ENCODE measurements around the gene NFATC1.

Gene NFATC1

GRCh38 chr18:79560042-79560860 lies 164.5 kb downstream of the NFATC1 start:
- DNase-seq: no peak

DNA sequence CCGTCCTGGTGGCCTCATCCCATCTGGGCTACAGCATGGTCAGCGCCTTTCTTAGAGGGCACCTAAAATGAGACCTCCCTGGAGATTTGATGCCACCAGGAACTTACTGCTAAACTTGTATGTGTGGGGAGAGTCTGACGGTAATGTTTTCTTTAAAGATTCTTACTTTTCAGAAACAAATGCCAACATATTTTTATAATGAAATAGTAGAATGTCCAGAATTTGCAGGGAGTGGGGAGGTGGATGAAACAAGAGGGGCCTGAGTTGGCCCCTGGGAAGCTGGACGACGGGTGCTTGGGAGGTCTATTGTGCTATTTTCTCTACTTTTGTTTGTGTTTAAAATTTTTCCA lies 165.1 kb downstream of the NFATC1 start:
- DNase-seq: no peak

DNA sequence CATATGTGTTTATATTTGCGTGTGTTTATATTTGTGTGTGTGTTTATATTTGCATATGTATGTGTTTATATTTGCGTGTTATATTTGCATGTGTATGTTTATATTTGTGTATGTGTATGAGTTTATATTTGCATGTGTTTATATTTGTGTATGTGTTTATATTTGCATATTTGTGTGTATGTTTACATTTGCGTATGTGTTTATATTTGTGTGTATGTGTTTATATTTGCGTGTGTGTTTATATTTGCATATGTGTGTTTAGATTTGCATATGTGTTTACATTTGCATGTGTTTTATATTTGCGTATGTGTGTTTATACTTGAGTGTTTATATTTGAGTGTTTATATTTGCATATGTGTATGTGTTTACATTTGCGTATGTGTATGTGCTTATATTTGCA lies 168.2 kb downstream of the NFATC1 start:
- no peak for DNase-seq

- DNase-seq: no peak
Measured at GRCh38 chr18:79564441-79564840, 168.7 kb downstream of the NFATC1 start.

DNA sequence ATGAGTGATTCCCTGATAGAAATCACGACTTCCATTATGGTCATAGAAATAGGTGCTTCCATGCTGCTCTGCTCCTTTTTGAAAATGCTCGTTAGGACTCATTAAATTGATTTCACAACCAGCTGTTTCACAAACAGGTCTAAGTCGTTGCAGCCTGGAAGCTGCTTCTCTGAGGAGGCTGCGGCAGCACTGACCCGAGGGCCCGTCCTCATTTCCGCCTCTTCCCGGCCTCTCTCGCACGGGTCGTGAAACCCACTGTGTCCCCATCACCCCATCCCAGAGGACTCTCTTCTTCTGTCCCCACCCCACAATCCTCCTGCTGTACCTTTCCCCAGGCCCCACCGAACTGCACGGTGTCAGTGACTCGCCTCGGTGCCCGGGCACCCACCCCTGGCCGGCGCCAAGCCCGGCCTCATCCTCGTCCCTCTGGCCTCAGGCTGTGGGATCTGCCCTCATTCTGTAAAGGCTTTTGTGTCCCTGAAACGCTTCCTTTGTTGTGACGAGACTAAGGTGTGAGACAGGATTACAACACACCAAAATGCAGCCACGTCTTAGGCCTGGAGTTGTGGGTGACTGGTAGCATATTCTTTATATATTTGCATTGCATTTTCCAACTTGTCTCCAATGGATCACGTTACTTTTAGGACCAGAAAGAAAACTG lies 171.2 kb downstream of the NFATC1 start:
- no peak for DNase-seq

GRCh38 chr18:79567481-79568147 lies 171.9 kb downstream of the NFATC1 start:
- DNase-seq: no peak

DNA sequence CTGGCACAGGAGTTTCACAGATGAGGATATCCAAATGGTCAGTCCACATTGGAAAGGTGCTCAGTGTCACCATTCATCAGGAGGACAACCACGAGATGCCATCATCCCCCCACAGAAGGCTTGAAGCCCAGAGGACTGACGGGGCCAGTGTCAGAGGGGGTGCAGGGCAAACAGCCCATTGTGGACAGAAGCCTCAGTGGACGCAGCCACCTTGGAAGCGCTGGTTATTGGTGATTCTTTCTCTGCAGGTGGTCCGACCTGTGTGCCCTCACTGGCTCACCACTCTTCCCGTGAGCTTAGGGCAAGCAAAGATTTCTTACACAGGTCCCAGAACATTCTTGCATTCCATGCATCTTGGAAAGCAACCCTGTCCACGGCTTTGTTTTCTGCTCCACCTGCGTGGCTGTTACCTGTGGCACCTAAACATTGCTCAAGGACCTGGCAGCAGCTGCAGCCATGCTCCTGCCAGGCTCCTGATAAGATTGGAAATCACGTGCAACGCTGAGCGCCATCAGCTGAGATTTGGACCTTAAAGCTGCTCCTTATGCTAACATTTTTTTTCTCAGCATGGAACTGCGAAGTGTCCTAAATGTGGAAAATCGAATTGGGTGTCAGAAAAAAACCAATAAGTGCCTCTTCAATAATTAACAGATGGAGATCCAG lies 172.9 kb downstream of the NFATC1 start:
- no peak for DNase-seq

- DNase-seq: no peak
Measured at GRCh38 chr18:79569720-79570119, 174.0 kb downstream of the NFATC1 start.

DNA sequence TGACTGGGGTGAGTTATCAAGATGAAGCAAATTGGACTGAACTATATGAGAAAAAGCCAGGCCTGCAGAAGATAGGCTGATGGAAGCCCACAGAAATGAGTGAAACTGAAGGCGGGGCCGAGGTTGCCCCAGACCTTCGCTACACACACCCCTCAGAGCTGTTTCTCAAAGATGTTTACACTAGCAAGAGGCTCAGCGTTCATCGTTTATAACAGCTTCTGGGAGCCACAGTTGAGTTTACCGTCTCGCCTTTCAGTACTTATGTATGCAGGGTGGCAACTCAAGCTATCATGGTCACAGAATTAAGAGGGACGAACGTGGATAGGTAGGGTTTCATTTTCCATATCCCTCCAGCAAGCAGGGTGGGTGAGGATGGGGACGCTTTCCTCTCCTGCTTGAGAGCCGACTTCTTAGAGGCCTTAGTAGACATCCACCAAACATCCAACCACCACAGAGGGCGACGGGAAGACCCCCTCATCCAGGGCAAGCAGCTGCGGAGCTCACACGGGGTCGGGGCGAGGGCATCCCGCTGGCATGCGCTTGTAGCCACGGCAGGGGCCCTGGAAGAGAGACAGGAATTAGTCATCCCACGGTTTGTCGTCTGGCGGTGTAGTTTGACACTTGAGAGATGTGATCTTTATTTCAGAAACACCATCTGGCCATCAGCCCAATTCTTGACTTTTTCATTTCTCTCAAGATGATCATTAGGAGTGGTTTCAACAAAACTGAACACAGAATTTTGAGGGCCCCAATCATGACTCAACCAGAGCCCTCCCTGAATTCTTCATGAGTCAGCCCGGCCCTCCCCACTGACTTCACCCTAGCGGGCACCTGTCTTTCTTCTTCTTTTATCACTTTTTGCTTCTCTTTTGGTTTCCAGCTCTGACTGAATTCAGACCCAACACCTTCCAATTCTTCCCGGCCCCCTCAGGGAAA lies 174.8 kb downstream of the NFATC1 start:
- no peak for DNase-seq

- no peak for DNase-seq
Measured at GRCh38 chr18:79571211-79572092, 175.7 kb downstream of the NFATC1 start.

- DNase-seq: no peak
Measured at GRCh38 chr18:79572093-79572780, 176.5 kb downstream of the NFATC1 start.

DNA sequence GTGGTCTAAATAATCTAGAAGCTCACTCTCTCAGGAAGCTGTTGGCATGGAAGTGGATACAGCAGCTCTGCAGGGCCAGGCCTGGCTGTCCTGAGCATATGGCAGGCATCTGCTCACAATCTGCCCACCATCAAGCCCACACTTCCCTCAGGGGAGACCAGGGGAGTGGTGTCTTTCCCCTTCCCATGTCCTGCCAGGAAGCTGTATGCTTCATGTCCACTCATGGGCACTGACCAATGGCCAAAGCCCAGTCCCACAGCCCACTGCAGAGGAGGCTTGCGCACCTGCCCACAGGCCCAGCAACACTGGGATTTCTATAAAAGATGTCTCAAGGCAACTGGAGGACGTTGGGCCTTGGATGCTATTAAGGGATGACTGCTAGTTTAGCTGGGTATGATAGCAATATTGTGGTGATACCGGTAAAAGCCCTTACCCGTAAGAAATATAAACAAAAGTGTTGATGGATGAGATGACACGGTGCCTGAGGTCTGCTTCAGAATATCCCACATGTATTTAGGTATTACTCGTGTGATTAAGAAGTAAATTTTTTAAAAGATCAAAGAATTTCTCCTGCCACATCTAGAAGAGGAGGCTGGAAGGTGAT lies 177.2 kb downstream of the NFATC1 start:
- no peak for DNase-seq

DNA sequence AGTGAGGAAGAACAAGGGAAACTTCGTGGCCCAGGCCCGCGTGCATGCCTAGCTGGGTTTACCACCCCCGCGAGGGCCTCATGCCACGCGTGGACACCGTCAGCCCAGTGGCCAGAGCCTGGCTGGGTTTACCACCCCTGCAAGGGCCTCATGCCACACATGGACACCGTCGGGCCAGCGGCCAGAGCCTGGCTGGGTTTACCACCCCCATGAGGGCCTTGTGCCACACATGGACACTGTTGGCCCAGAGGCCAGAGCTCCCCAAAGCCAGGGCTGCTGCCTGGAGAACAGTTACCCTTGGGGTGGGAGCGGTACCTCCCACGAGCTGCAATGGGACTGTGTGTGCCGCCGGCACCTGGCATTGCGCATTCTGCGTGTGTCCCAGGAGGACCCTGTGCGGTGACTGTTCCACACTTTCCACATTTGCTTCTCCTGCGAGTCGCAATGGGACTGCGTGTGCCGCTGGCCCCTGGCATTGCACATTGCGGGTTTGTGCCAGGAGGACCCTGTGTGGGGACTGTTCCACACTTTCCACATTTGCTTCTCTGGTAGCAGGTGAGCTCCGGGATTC lies 178.3 kb downstream of the NFATC1 start:
- no peak for DNase-seq

DNA sequence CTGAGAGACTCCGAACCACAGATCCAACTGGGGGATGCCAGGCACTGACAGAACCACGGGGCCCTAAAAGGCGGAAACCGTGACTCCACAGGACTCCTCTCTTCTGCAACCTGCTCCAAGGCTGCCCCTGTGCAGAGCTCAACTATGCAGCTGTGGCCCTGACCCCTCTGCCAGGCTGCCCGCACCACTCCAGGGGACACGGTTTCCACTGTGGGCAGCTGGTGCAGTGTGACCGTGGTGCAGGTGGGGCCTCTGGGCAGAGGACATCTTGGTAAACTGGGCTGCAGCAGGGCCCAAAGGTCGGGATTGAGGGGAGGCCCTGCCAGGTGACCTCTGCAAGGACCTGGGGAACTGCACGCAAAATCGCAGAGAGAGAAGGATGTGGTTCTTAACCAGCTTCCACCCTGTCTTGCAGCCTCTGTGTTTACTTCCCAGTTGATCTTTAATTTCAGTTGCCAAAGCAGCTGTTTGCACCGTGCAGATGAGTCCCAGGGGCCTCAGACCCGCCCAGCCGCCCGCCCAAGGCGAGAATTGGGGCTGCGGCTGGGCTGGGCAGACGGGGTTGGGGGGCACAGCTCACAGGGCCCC lies 179.3 kb downstream of the NFATC1 start:
- no peak for DNase-seq

GRCh38 chr18:79575891-79576685 lies 180.4 kb downstream of the NFATC1 start:
- no peak for DNase-seq

DNA sequence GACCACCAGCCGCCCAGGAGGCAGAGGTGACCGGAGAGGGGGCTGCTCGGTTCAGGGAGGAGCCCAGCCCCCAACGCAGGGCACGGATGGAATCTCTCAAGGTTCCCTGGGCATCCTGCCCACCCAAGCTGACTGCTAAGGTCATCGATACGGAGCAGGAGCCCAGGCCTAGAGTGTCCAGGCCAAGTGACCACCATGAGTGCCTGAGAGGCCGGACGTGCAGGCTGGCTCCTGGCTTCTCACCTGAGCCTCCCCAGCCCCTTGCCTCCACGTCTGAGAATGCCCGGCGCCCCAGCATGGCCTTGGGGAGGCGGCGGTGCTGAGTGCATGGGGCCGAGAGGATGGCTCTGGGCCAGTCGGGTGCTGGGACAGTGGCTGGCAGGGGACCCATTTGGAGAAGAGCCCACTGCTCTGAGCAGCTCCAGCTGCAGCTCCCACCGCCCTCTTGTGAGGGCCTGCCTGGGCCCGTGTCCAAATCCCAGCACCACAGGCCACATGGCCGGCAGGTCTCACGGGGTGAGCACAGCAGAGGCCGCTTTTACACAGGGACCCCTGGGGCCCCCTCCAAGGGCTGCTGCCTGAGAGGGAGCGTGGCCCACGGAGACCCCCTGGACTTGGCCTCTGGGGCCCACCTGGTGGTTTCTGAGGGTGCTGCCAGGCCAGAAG lies 181.1 kb downstream of the NFATC1 start:
- no peak for DNase-seq

DNA sequence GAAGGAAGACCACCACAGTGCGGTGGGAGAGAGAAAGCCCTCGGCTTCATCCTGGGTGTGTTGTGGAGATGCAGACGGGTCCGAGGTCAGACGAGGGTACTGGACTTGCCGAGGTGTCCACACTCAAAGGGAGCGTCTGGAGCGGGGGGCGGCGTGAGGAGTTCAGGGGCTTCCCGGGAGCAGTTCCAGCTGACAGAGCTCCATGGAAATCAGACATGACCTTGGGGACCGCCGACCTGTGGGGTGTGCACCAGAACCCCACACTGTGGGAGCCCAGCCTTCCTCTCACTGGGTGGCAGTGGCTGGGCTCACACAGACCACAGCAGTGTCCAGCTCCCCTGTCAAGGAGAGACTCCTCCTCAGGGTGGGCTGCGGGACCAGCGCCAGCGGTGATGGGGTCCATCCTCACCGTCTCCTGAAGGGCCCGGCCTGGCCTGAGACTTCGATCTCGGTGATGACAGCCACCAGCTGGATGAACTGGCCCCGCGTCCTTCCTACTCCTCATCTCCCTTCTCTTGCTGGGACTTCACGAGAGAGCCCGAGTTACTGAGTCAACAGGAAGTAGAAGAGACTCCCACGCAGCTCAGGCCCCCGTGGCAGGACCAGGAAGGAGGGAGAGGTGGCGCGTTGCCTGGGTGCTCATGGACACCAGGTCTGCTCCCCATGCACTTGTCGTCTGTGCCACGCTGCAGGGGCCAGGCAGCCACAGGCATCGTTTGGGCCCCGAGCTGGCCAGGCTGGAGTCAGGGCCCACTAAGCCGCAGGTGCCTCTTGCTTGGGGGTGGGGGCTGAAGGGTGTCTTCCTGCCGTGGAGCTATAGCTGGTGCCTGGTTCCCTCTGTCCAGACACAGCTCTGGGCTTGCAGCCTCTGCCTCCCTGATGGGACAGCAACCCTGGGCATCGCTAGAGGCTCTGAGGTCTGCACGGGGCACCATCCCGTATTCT lies 182.0 kb downstream of the NFATC1 start:
- peak in 1 of 2 experiments; percentile 7 for DNase-seq

Data from stimulated activated CD4-positive, alpha-beta T cell treated with anti-CD3 and anti-CD28 coated beads, Interleukin-4, amount 100 ng/mL, for 4 hours (primary cell).